Activated T-cell treated with anti-CD3 and anti-CD28 coated beads, Interleukin-2, amount 50 U/mL, for 1 hour (primary cell): Measurements from ENCODE around the gene MARK4.

Source experiments
- DNase-seq: peaks from one replicate; pipeline ENCODE4 v3.0.0-alpha.2; 2020

The MARK4 gene

DNA sequence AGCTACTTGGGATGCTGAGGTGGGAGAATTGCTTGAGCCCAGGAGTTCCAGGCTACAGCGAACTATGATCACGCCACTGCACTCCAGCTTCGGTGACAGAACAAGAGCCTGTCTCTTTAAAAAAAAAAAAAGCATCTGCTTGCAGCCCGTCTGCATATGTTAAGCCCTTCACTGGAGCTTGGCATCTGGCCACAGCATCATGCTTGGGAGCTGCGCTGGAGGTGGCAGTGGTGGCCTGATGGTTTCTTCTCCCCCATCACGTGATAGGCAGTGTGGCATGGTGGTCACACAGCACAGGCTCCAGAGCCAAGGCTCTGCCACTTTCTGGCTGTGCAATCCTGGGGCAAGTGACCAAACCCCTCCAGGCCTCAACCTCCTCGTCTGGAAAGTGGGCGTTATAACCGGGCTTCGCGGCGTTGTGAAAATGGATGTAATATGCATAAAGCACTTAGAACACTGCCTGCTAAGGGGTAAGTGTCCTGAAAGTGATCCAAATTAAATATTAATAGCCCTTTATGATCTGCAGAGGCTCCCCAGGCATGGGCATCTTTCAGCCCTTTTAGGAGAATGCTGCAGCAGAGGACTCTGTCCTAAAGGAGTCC, 24.4 kb downstream of the MARK4 start:
- DNase-seq, result no peak

GRCh38 chr19:45276284-45276687, 25.2 kb downstream of the MARK4 start:
- DNase-seq, result no peak

GRCh38 chr19:45278087-45278486, 27.0 kb downstream of the MARK4 start:
- no peak for DNase-seq

- no peak for DNase-seq
Observed at GRCh38 chr19:45279587-45280192, 28.6 kb downstream of the MARK4 start.

- DNase-seq, result no peak
Observed at GRCh38 chr19:45280471-45280961, 29.4 kb downstream of the MARK4 start.

DNA sequence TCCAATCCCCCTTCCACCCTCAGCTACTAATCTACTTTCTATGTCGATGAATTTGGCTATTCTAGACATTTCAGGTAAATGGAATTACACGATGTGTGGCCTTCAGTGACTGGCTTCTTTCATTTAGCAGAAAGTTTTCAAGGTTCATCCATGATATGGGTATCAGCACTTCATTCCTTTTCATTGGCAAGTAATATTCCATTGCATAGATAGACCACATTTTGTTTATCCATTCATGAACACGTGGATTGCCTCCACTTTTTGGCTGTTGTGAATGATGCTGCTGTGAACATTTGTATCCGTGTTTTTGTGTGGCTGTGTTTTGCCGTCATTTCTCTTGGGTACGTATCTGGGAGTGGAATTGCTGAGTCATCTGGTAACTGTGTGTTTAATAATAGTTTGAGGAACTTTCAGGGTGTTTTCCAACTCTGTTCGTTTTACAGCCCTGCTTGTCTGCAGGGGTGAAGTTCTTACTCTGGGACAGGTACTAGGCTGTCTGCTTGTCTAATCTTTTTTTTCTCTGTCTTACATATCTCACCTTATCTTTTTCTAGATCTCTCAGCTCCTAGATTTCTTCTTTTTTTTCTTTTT, 32.5 kb downstream of the MARK4 start:
- DNase-seq, result no peak

GRCh38 chr19:45290381-45290931, 39.4 kb downstream of the MARK4 start:
- no peak for DNase-seq

- DNase-seq, result no peak
Observed at GRCh38 chr19:45291834-45292233, 40.8 kb downstream of the MARK4 start.

DNA sequence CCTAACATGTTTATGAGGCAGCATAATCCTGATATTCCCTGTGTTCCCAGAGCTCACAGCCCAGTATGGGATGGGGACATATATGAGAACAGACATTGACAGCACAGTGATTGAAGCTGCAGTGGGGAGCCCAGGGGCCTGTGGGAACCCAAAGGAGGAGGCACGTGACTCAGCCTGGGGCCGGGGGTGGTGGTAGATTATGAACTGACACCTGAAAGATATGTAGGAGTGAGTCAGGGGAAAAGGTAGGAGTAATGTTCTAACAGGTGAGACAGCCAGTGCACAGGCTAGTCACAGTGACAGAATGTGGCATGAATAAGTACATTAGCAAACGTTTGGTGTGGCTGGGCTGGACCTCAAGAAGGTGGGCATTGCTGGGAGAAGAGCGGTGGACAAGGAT, 42.6 kb downstream of the MARK4 start:
- DNase-seq, result no peak

GRCh38 chr19:45294291-45295029, 43.4 kb downstream of the MARK4 start:
- DNase-seq, result no peak

GRCh38 chr19:45295873-45296272, 44.8 kb downstream of the MARK4 start:
- DNase-seq, result no peak

DNA sequence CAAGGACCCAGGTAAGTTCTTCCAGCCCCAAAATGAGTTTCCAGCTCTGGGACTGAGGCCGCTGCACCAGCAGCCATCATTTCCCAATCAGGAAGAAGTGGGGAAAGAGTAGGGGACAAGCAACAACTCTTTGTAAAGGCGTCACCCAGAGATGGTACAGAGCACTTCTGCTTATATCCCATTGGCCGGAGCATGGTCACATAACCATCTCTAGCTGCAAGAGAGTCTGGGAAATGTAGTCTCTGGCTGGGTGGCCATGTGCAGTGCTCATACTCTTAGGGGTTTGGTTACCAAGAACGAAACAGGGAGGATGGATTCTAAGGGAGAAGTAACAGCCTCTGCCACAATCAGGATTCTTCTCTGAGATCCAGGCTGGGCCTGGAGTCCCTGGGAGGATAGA, 45.3 kb downstream of the MARK4 start:
- no peak for DNase-seq

DNA sequence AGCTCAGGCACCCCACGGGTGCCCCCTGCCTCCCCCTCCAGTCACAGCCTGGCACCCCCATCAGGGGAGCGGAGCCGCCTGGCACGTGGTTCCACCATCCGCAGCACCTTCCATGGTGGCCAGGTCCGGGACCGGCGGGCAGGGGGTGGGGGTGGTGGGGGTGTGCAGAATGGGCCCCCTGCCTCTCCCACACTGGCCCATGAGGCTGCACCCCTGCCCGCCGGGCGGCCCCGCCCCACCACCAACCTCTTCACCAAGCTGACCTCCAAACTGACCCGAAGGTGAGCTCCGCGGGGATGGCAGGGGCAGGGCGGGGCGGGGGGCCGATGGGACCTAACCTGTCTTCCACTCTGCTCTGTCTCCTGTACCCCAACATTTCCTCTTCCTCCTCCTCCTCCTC, 46.6 kb downstream of the MARK4 start:
- DNase-seq, result no peak

- DNase-seq, result no peak
Observed at GRCh38 chr19:45298264-45298663, 47.2 kb downstream of the MARK4 start.

DNA sequence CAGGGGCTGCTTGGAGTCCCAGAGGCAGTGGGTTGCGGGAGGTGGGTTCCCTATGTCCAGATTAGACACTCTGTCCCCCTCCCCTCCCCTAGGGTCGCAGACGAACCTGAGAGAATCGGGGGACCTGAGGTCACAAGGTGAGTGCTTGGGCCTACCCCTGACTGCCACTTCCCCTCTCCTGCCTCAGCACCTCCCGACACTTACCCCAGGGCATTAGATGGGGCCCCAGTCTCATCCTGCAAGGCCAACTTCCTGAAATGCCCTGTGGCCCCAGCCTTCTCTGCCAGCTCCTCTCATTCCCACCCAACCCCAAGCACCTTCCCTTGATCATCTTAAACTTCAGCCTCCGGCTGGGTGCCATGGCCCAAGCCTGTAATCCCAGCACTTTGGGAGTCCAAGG, 48.6 kb downstream of the MARK4 start:
- no peak for DNase-seq

GRCh38 chr19:45302416-45302815, 51.3 kb downstream of the MARK4 start:
- no peak for DNase-seq

DNA sequence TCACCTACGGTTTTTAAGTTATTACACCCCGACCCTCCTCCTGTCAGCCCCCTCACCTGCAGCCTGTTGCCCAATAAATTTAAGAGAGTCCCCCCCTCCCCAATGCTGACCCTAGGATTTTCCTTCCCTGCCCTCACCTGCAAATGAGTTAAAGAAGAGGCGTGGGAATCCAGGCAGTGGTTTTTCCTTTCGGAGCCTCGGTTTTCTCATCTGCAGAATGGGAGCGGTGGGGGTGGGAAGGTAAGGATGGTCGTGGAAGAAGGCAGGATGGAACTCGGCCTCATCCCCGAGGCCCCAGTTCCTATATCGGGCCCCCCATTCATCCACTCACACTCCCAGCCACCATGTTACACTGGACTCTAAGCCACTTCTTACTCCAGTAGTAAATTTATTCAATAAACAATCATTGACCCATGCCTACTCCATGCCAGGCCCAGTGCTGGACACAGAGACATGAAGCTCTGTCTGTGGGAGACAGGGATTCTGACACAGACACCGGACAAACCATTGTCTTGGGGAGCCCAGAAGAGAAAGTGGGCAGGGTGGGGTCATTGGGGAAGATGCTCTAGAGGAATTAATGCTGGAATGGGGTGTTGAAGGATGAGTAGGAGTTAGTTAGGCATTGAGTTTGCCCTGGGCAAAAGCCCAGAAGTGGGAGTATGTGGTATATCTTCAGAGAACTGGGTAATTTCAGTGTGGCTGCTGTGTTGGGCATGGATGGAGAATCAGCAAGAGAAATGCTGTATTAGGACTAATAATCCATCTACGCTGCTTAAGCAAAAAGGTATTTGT, 52.4 kb downstream of the MARK4 start:
- no peak for DNase-seq

GRCh38 chr19:45304141-45304926, 53.3 kb downstream of the MARK4 start:
- no peak for DNase-seq

DNA sequence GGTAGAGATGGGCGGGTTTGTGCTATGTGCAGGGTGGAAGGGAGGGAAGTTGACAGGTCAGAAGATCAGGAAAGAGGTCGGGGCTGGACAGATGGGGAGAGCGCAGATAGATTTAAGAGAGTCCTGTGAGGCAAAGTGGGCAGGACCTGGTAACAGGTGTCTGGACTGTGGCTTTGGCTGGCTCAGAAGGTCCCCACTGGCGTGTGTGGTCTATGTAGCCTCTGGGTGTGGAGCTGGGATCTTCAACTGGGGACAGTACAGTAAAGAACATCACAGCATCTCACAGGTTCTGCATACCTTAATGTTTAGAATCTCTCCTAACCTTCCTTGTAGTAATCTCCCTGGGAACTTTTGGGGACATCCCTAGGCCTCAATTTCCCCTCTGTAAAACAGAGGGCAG, 53.9 kb downstream of the MARK4 start:
- DNase-seq, result no peak

GRCh38 chr19:45305421-45305820, 54.4 kb downstream of the MARK4 start:
- no peak for DNase-seq

DNA sequence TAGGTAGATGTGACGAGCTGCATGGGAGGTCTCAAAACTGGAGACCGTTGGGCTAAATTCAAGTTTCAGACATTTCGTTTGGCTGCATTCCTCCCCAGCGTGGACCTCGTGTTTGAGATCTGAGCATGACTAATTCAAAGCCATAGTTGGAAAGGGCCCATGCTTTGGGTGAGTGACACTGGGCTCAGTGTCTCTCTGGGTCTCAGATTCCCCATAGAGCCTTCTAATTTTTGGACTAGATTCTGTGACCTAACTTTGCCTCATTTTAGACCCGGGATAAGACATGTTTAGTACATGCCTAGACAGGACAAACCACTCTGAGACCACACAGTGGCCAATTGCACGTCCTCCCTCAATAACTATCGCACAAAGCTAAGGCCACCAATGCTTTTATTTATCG, 55.0 kb downstream of the MARK4 start:
- no peak for DNase-seq

DNA sequence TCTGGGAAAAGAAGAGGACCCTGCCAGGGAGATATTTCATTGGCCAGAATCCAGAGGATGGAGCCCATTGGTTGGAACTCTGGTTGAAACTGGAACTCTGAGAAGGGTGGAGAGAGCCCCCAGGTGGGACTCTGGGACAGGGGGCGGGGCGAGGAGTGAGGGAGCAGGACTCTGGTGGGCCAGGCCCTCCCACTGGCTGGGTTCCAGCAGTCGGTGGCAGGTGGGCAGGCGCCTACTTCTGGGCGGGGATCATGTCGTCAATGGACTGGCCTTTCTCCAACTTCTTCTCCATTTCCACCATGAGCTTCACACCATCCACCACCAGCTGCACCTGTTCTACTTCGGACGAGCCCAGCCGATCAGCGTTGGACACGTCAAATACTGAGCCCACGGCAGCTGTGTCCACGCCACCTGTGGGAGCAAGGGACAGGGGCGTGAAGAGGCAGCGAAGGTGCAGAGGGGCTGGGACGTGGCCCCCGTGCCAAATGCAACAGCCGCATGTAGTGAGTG, 55.5 kb downstream of the MARK4 start:
- DNase-seq, result no peak
